CD8-positive, alpha-beta memory T cell (primary cell): ENCODE measurements around the gene AVPR1B. TPM values are rescaled to one million over a fixed set of nuclear protein-coding genes. Genes with fewer than 3 reads are reported as not detected.

ENCODE experiments used
- CTCF ChIA-PET: fragments of 350-600 bp; sonication (Branson Sonifier 250); formaldehyde crosslinking; loops from one replicate; lab custom pipeline; 2021; ENCODE audit warnings: antibody characterized with exemption; lab: Charles Lee
- POLR2A ChIA-PET: fragments of 350-600 bp; sonication (Branson Sonifier 250); formaldehyde crosslinking; loops from one replicate; lab custom pipeline; 2021; ENCODE audit warnings: antibody characterized with exemption; lab: Charles Lee
- DNase-seq, 5 donors: peaks; one replicate each; pipeline versions ENCODE4 v3.0.0 to v3.0.0-alpha.2; 2020 to 2022; ENCODE audit warnings: mixed read lengths in 1 of 5
- H3K27ac ChIP-seq: one replicate; pipeline ENCODE4 v1.7.0; 2013; ENCODE audit warnings: low read depth, mild to moderate bottlenecking, low read length, moderate library complexity
- H3K27me3 ChIP-seq: 2 replicates; pipeline ENCODE4 v1.7.0; 2013; ENCODE audit warnings: low read length, mild to moderate bottlenecking; ENCODE audit not compliant: insufficient read depth, poor library complexity, severe bottlenecking
- H3K36me3 ChIP-seq: 2 replicates; pipeline ENCODE4 v1.7.0; 2013; ENCODE audit warnings: mild to moderate bottlenecking, low read length, moderate library complexity; ENCODE audit not compliant: insufficient read depth
- H3K4me1 ChIP-seq: 2 replicates; pipeline ENCODE4 v1.7.0; 2013; ENCODE audit warnings: mild to moderate bottlenecking, low read length, moderate library complexity; ENCODE audit not compliant: insufficient read depth
- H3K4me3 ChIP-seq: 2 replicates; pipeline ENCODE4 v1.7.0; 2013; ENCODE audit warnings: mild to moderate bottlenecking, low read length
- H3K9me3 ChIP-seq: 2 replicates; pipeline ENCODE4 v1.7.0; 2013; ENCODE audit warnings: mild to moderate bottlenecking, low read length
- H3K27ac Mint-ChIP-seq, 8 donors: one replicate each; pipeline ENCODE4 v1.8.0; 2020 to 2021; ENCODE audit warnings: mixed read lengths in 8 of 8, mild to moderate bottlenecking in 6 of 8, inconsistent platforms in 3 of 8, moderate library complexity in 3 of 8
- H3K27me3 Mint-ChIP-seq, 2 donors: one replicate each; pipeline ENCODE4 v1.8.0; 2020 to 2021; ENCODE audit warnings: mixed read lengths in 2 of 2, mild to moderate bottlenecking in 1 of 2, moderate library complexity in 1 of 2
- H3K36me3 Mint-ChIP-seq, 3 donors: one replicate each; pipeline ENCODE4 v1.8.0; 2020 to 2021; ENCODE audit warnings: mixed read lengths in 3 of 3, inconsistent platforms in 1 of 3, mild to moderate bottlenecking in 1 of 3
- H3K4me1 Mint-ChIP-seq, 3 donors: one replicate each; pipeline ENCODE4 v1.8.0; 2020 to 2021; ENCODE audit warnings: mixed read lengths in 3 of 3, inconsistent platforms in 1 of 3, mild to moderate bottlenecking in 1 of 3
- H3K4me3 Mint-ChIP-seq, 7 donors: one replicate each; pipeline ENCODE4 v1.8.0; 2020 to 2021; ENCODE audit warnings: mixed read lengths in 7 of 7, mild to moderate bottlenecking in 6 of 7, moderate library complexity in 4 of 7, inconsistent platforms in 2 of 7
- H3K9me3 Mint-ChIP-seq, 5 donors: one replicate each; pipeline ENCODE4 v1.8.0; 2020 to 2022; ENCODE audit warnings: mixed read lengths in 5 of 5, mild to moderate bottlenecking in 3 of 5, moderate library complexity in 2 of 5, inconsistent platforms in 1 of 5
- polyA plus RNA-seq: library from polyadenylated mRNA; unstranded; fragments of 300-500 nt; fragmentation: Illumina TruSeq; gene quantifications from one replicate; pipeline ENCODE4 v1.2.3, GENCODE V29; 2021
- total RNA-seq, 2 experiments: library from RNA; stranded (reverse); gene quantifications; one replicate each; pipeline ENCODE4 v1.2.3, GENCODE V29; 2021

Gene AVPR1B
- total RNA-seq = not detected
- polyA plus RNA-seq = not detected

- CTCF ChIA-PET = no interaction called here
- DNase-seq = no peak
- POLR2A ChIA-PET = no interaction called here
- Mint-ChIP-seq H3K4me1 (peaks cover 0 to 12% (median 4%) of the 10 kb centered on the region in 3 donors), H3K9me3 (peaks cover 8 to 24% (median 19%) of the 10 kb centered on the region in 5 donors), H3K36me3 (peaks cover 0 to 4% (median 4%) of the 10 kb centered on the region in 3 donors), H3K27me3 (peaks cover 30 to 58% of the 10 kb centered on the region in 2 donors), H3K4me3 (peak within 1 kb of the TSS in 4 of 7 donors; percentile 4 to 65 (median 45)), H3K27ac (no peak within 1 kb of the TSS)
- Histone ChIP-seq H3K36me3 (no peaks in the 10 kb centered on the region), H3K9me3 (no peaks in the 10 kb centered on the region), H3K4me1 (no peaks in the 10 kb centered on the region), H3K27me3 (peaks cover 11% of the 10 kb centered on the region), H3K4me3 (no peak within 1 kb of the TSS), H3K27ac (no peak within 1 kb of the TSS)
Observed at GRCh38 chr1:206117151-206117948, at the start of gene AVPR1B. Gene AVPR1B (minus strand): TSS chr1:206117388. CDS start chr1:206116890, 498 bp downstream.

DNA sequence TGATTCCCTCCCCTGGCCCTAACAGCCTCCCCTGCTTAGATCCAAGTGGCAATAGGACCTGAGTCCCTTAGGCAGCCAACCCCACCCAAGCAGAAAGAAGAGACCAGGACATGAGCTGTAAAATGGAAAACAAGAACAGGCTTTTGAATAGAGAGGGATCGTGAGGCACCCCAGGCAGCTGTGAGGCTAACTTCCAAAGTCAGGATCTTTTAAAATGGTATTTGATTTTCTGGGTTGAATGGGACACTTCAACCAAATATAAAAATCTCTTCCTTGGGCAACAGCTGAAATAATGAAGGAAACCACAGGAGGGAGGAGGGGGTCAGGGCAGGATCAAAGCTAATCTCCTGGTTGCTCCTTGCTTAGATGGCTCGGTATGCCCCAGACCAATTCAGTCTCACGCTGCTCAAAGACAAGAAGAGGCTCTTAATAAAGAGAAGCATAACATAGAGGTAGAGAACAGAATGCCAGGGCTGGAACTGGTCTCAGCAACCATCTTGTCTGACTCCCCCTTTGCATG is 28.6 kb upstream of the AVPR1B start:
- peaks cover 0 to 5% (median 0%) of the 10 kb centered on the region in 3 donors for H3K4me1 Mint-ChIP-seq
- H3K27ac Mint-ChIP-seq = peak overlapping the region in 1 of 8 donors; percentile 47
- POLR2A ChIA-PET = no interaction called here
- Histone ChIP-seq H3K27ac (no peak overlapping the region), H3K4me1 (no peaks in the 10 kb centered on the region), H3K9me3 (no peaks in the 10 kb centered on the region), H3K27me3 (peaks cover 3% of the 10 kb centered on the region), H3K4me3 (no peak overlapping the region), H3K36me3 (no peaks in the 10 kb centered on the region)
- peaks cover 6 to 47% of the 10 kb centered on the region in 2 donors for H3K27me3 Mint-ChIP-seq
- H3K9me3 Mint-ChIP-seq = no peaks in the 10 kb centered on the region
- CTCF ChIA-PET = no interaction called here
- DNase-seq = no peak
- H3K36me3 Mint-ChIP-seq = peaks cover 0 to 3% (median 0%) of the 10 kb centered on the region in 3 donors
- no peak overlapping the region for H3K4me3 Mint-ChIP-seq

- DNase-seq = no peak
- no peak overlapping the region for H3K27ac ChIP-seq
- ChIA-PET POLR2A (no interaction called here), CTCF (no interaction called here)
- H3K4me1 ChIP-seq = no peaks in the 10 kb centered on the region
- H3K36me3 ChIP-seq = no peaks in the 10 kb centered on the region
- H3K27me3 ChIP-seq = peaks cover 8% of the 10 kb centered on the region
- Mint-ChIP-seq H3K27me3 (peaks cover 9 to 59% of the 10 kb centered on the region in 2 donors), H3K27ac (peak overlapping the region in 1 of 8 donors; percentile 24), H3K4me3 (no peak overlapping the region), H3K36me3 (peaks cover 0 to 3% (median 0%) of the 10 kb centered on the region in 3 donors), H3K4me1 (peaks cover 0 to 5% (median 0%) of the 10 kb centered on the region in 3 donors), H3K9me3 (no peaks in the 10 kb centered on the region)
- no peaks in the 10 kb centered on the region for H3K9me3 ChIP-seq
- no peak overlapping the region for H3K4me3 ChIP-seq
Observed at GRCh38 chr1:206144605-206145004, 27.4 kb upstream of the AVPR1B start.

DNA sequence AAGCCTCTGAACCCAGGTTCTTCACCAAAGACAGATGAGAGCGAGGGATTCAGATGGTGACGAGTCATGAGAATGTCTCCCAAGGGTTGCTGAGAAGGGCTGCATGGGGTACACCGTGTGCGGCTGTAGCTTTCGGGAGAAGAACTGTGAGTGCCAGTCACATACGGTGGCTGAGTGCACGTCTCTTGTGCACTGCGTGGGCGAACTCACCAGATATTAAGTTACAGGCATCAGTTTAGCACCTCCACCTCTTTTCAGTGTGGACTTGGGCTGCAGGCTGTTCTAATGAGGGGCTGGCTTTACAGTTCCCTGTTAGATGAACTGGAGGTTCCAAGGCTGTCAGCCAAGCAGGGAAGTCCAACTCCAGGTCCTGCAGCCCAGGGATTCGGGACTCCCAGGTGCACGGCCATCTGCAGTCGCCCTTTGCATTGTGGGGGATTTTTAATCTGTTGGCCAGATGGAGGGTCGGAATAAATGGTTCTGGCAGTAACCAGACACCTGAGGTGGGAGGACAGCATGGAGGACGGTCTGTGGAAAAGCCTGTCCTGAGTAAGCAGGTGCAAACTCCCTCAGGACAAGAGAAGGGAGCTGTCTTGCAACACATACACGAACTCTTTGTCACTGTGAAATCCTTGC is 26.5 kb upstream of the AVPR1B start:
- H3K4me3 ChIP-seq = no peak overlapping the region
- Mint-ChIP-seq H3K27ac (no peak overlapping the region), H3K4me3 (no peak overlapping the region), H3K9me3 (peaks cover 0 to 2% (median 0%) of the 10 kb centered on the region in 5 donors), H3K36me3 (peaks cover 0 to 3% (median 0%) of the 10 kb centered on the region in 3 donors), H3K27me3 (peaks cover 9 to 67% of the 10 kb centered on the region in 2 donors), H3K4me1 (peaks cover 0 to 5% (median 0%) of the 10 kb centered on the region in 3 donors)
- H3K9me3 ChIP-seq = no peaks in the 10 kb centered on the region
- no peak overlapping the region for H3K27ac ChIP-seq
- POLR2A ChIA-PET = no interaction called here
- H3K27me3 ChIP-seq = peaks cover 8% of the 10 kb centered on the region
- CTCF ChIA-PET = no interaction called here
- H3K4me1 ChIP-seq = no peaks in the 10 kb centered on the region
- H3K36me3 ChIP-seq = no peaks in the 10 kb centered on the region
- DNase-seq = no peak

GRCh38 chr1:206142770-206143169 is 25.6 kb upstream of the AVPR1B start:
- Histone ChIP-seq H3K4me3 (no peak overlapping the region), H3K27ac (no peak overlapping the region), H3K4me1 (no peaks in the 10 kb centered on the region), H3K36me3 (no peaks in the 10 kb centered on the region), H3K9me3 (no peaks in the 10 kb centered on the region), H3K27me3 (peaks cover 8% of the 10 kb centered on the region)
- Mint-ChIP-seq H3K4me1 (peaks cover 0 to 5% (median 0%) of the 10 kb centered on the region in 3 donors), H3K27ac (no peak overlapping the region), H3K27me3 (peaks cover 13 to 76% of the 10 kb centered on the region in 2 donors), H3K36me3 (peaks cover 0 to 3% (median 0%) of the 10 kb centered on the region in 3 donors), H3K4me3 (no peak overlapping the region), H3K9me3 (peaks cover 0 to 2% (median 0%) of the 10 kb centered on the region in 5 donors)
- CTCF ChIA-PET = no interaction called here
- POLR2A ChIA-PET = no interaction called here
- DNase-seq = no peak

DNA sequence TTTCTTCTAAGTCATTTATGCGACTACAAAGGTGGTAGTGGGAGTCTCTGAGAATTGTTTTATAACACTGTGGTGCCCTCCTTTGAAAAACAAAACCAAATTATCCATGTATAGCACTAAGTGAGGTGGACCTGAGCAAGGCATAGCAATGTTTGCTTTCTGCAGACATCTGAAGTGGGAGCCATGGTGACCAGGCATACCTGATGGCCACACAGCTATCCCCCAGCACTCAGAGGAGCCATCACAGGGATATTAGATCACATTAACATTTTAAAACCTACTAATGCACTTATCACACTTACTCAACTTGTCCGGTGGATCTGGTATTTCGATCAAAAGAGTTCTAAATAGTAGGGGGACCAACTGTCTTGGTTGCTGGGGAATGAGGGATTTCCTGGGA is 24.8 kb upstream of the AVPR1B start:
- Mint-ChIP-seq H3K27me3 (peaks cover 13 to 76% of the 10 kb centered on the region in 2 donors), H3K27ac (no peak overlapping the region), H3K36me3 (peaks cover 0 to 3% (median 0%) of the 10 kb centered on the region in 3 donors), H3K4me3 (no peak overlapping the region), H3K4me1 (peaks cover 0 to 5% (median 0%) of the 10 kb centered on the region in 3 donors), H3K9me3 (peaks cover 0 to 2% (median 0%) of the 10 kb centered on the region in 5 donors)
- Histone ChIP-seq H3K36me3 (no peaks in the 10 kb centered on the region), H3K4me1 (no peaks in the 10 kb centered on the region), H3K27ac (no peak overlapping the region), H3K4me3 (no peak overlapping the region), H3K9me3 (no peaks in the 10 kb centered on the region), H3K27me3 (peaks cover 8% of the 10 kb centered on the region)
- DNase-seq = no peak
- ChIA-PET CTCF (no interaction called here), POLR2A (no interaction called here)

- H3K9me3 Mint-ChIP-seq = peaks cover 0 to 2% (median 0%) of the 10 kb centered on the region in 5 donors
- no peak overlapping the region for H3K4me3 Mint-ChIP-seq
- no peaks in the 10 kb centered on the region for H3K36me3 Mint-ChIP-seq
- H3K4me1 ChIP-seq = no peaks in the 10 kb centered on the region
- peaks cover 5% of the 10 kb centered on the region for H3K27me3 ChIP-seq
- no peak for DNase-seq
- H3K4me3 ChIP-seq = no peak overlapping the region
- peaks cover 0 to under 1% (median 0%) of the 10 kb centered on the region in 3 donors for H3K4me1 Mint-ChIP-seq
- H3K9me3 ChIP-seq = no peaks in the 10 kb centered on the region
- ChIA-PET POLR2A (no interaction called here), CTCF (no interaction called here)
- H3K27ac Mint-ChIP-seq = no peak overlapping the region
- peaks cover 26 to 62% of the 10 kb centered on the region in 2 donors for H3K27me3 Mint-ChIP-seq
- H3K36me3 ChIP-seq = no peaks in the 10 kb centered on the region
- no peak overlapping the region for H3K27ac ChIP-seq
Observed at GRCh38 chr1:206136241-206136640, 19.1 kb upstream of the AVPR1B start.

DNA sequence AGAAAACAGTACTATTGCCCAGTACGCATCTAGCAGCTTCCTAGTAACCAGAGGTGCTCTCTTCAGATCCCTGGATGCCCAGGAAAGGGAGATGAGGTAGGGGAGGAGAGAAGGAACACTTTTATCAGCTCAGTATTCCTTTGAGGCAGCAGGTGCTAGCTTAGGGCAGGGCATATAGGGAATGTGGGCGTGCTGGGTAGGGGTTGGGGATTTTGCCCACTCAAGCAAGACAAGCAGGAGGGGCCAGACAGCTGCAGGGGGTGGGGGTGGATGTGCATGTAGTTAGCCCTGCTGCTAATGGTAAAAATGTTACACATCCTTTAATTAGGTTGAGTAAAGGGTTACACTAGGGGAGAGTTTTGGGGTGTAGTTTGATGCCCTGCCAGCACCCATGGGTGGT is 18.1 kb upstream of the AVPR1B start:
- Histone ChIP-seq H3K4me1 (no peaks in the 10 kb centered on the region), H3K27ac (no peak overlapping the region), H3K9me3 (no peaks in the 10 kb centered on the region), H3K4me3 (no peak overlapping the region), H3K27me3 (peaks cover 5% of the 10 kb centered on the region), H3K36me3 (no peaks in the 10 kb centered on the region)
- Mint-ChIP-seq H3K36me3 (no peaks in the 10 kb centered on the region), H3K27me3 (peaks cover 21 to 52% of the 10 kb centered on the region in 2 donors), H3K27ac (no peak overlapping the region), H3K4me3 (no peak overlapping the region), H3K4me1 (no peaks in the 10 kb centered on the region), H3K9me3 (peaks cover 0 to 2% (median 0%) of the 10 kb centered on the region in 5 donors)
- ChIA-PET CTCF (no interaction called here), POLR2A (no interaction called here)
- DNase-seq = no peak
